Fibroblast of the conjunctiva (primary cell): Measurements from ENCODE around the gene RNASE2.
"Not testable (repeated sequence)": the region's sequence is repeated elsewhere in the genome, so short reads cannot be mapped to it uniquely, and the experiment has no call there.

Experiments used
- DNase-seq: peaks from one replicate; pipeline ENCODE4 v3.0.0-alpha.2; 2010; ENCODE audit warnings: low read depth

RNASE2 gene

GRCh38 chr14:20982646-20983369 lies 27.5 kb downstream of the RNASE2 start:
- DNase-seq, result no peak

- DNase-seq, result not testable (repeated sequence)
Measured at GRCh38 chr14:20985650-20986049, 30.4 kb downstream of the RNASE2 start.

GRCh38 chr14:20986811-20987210 lies 31.5 kb downstream of the RNASE2 start:
- peak; percentile 88 for DNase-seq

- no peak for DNase-seq
Measured at GRCh38 chr14:20988717-20989470, 33.6 kb downstream of the RNASE2 start.

- DNase-seq, result no peak
Measured at GRCh38 chr14:20989471-20989786, 34.1 kb downstream of the RNASE2 start.

GRCh38 chr14:20989787-20990600 lies 34.7 kb downstream of the RNASE2 start, which contains the start of gene METTL17:
Gene METTL17, plus strand, starts transcription at chr14:20989980. Its CDS starts 23 bp downstream, at chr14:20990003.
- peak; percentile 97 for DNase-seq

GRCh38 chr14:20996521-20996920 lies 41.2 kb downstream of the RNASE2 start:
- no peak for DNase-seq

GRCh38 chr14:20997115-20997514 lies 41.8 kb downstream of the RNASE2 start:
- DNase-seq, result no peak

- DNase-seq, result no peak
Measured at GRCh38 chr14:20997564-20997963, 42.3 kb downstream of the RNASE2 start.

GRCh38 chr14:20998139-20998538 lies 42.9 kb downstream of the RNASE2 start:
- no peak for DNase-seq

GRCh38 chr14:20998674-20999366 lies 43.5 kb downstream of the RNASE2 start, which contains the start of gene SLC39A2:
Gene SLC39A2, plus strand, starts transcription at chr14:20999293. Its CDS starts 154 bp downstream, at chr14:20999447.
- DNase-seq, result peak; percentile 29

GRCh38 chr14:20999591-20999990 lies 44.3 kb downstream of the RNASE2 start:
- no peak for DNase-seq

- no peak for DNase-seq
Measured at GRCh38 chr14:21001218-21001617, 45.9 kb downstream of the RNASE2 start.

GRCh38 chr14:21003788-21004346 lies 48.6 kb downstream of the RNASE2 start:
- no peak for DNase-seq
